GM20431 (cell line): ENCODE results near the gene NELL1.

Experiments used
- in situ Hi-C: fragments of 300-500 bp; cut with MseI, MboI; formaldehyde crosslinking; loops from one replicate; pipeline ENCODE4 v1.15.0; 2020; ENCODE audit warnings: low sequenced_read_pairs; ENCODE audit not compliant: unreplicated experiment

NELL1 gene

GRCh38 chr11:21564833-21565682 lies 895.7 kb downstream of the NELL1 start:
- in situ Hi-C loops: no loop called here

DNA sequence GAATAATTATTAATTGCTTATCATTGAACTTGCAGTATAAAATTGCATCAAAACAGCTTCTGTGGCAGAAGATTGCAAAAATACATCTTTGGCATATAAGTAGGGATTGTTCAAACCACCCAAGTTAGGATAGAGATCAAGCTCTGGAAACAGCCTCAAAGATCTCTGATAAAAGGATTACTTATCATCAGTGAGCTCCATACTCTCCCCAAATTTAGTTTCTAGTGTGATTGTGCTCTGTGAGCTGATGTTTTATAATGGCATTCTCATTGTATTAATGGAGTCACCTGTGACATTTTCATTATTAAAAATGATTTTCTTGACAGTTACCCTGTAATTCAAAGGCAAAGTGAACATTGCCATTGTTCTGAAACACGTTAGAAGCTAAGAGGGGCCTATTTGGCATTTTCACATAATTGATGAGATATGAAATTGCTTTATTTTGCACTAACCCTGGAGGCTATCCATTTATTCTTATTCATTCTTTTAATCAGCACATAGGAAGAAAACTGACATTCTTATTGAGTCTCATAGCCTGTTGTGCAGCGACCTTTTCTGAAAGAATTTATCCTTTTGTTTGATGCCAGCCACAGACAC lies 897.2 kb downstream of the NELL1 start:
- in situ Hi-C loops: no loop called here

DNA sequence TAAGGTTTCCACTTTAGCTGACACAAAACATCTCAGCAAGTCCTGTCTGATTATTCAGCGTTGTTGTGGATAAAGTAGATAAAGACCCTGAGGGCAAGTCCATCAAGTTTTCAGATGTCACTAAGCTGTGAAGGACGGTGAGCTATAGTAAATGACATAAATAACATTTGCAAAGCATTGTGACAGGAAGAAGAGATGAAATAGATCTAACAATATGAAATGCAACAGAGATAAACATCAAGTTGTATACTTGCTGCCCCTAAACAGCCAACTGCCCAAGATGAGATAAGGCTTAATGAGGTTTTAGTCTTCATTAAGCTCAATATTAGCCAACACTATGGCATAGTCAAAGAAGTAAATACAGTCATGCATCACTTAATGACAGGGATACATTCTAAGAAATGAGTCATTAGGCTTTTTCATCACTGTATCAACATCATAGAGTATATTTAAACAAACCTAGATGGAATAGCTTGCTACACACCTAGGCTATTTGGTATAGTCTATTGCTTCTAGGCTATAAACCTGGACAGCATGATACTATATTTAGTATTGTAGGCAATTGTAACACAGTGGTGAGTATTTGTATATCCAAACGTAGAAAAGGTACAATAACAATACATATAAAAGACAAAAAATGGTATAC lies 898.4 kb downstream of the NELL1 start:
- in situ Hi-C loops: no loop called here

GRCh38 chr11:21572210-21572609 lies 902.8 kb downstream of the NELL1 start:
- in situ Hi-C loops: no loop called here

GRCh38 chr11:21582791-21583190 lies 913.4 kb downstream of the NELL1 start:
- in situ Hi-C loops: no loop called here

DNA sequence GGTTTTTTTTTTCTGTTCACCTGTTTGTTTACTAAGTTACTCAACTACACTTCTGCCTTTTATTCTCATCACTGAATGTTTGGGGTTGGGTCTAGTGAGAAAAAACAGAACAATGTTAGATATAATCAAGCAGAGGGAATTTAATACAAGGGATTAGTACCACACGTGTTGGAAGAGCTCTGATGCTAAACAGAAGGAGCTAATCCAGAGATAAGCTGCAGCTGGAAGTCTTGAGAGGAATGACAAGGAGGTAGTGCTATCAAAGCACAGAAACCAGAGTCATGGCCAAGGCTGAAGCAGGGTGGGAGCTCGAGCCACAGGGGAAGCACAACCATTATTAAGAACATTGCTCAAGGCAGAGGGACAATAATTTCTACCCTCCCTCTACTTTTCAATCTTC lies 919.4 kb downstream of the NELL1 start:
- in situ Hi-C loops: no loop called here

GRCh38 chr11:21602699-21603098 lies 933.3 kb downstream of the NELL1 start:
- in situ Hi-C loops: no loop called here

GRCh38 chr11:21603886-21604285 lies 934.5 kb downstream of the NELL1 start:
- in situ Hi-C loops: no loop called here

- in situ Hi-C loops: no loop called here
Measured at GRCh38 chr11:21604564-21604963, 935.2 kb downstream of the NELL1 start.

DNA sequence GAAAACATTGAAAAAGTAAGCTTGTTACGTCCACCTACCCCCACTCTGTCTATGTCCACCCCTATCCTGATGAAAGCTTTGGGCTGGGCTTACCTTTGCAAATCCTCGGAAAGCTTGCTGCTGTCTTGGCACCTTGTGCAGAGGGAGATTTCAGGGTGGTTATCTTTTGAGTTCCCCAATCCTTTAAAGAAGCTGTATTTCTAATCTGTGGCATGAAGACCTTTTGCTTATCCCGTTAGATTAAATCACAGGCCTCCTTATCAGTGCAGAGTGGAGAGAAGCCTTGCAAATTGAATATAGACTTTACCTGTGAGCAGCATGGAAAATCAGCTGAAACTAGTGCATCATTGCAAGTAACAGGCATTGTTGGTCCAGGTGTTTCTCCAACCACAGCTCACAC lies 942.9 kb downstream of the NELL1 start:
- in situ Hi-C loops: no loop called here

- in situ Hi-C loops: no loop called here
Measured at GRCh38 chr11:21614961-21615360, 945.6 kb downstream of the NELL1 start.

GRCh38 chr11:21615955-21616371 lies 946.6 kb downstream of the NELL1 start:
- in situ Hi-C loops: no loop called here

- in situ Hi-C loops: no loop called here
Measured at GRCh38 chr11:21622566-21622965, 953.2 kb downstream of the NELL1 start.

GRCh38 chr11:21622995-21623394 lies 953.6 kb downstream of the NELL1 start:
- in situ Hi-C loops: no loop called here
